HCT116 (cell line): Measurements from ENCODE around the gene PRSS21. TPM values are rescaled to one million over a fixed set of nuclear protein-coding genes. Genes with fewer than 3 reads are reported as not detected.

Source experiments
- ATAC-seq: fragments of 200-7000 bp; cut with Tn5 transposase; 2 replicates; pipeline ENCODE4 v1.9.1; 2020; ENCODE audit warnings: mild to moderate bottlenecking, moderate library complexity
- BruUV-seq: library from RNA; stranded (reverse); fragments of 400-500 nt; replicated peaks from 2 replicates; lab custom pipeline; 2021; lab: Mats Ljungman, UMichigan
- CTCF ChIA-PET: fragments of 300-600 bp; sonication (Branson Sonifier 250); formaldehyde crosslinking; loops from one replicate; lab custom pipeline; 2021; ENCODE audit warnings: antibody characterized with exemption; lab: Charles Lee
- POLR2A ChIA-PET: fragments of 300-600, 350-600 bp; sonication (Branson Sonifier 250); formaldehyde crosslinking; loops from one replicate; lab custom pipeline; 2021; ENCODE audit warnings: antibody characterized with exemption; lab: Charles Lee
- RAD21 ChIA-PET, 2 experiments: fragments of 300-600 bp; sonication (Branson Sonifier 250); formaldehyde crosslinking; loops; one replicate each; lab custom pipeline; 2023; ENCODE audit warnings: low total read pairs in 2 of 2; ENCODE audit not compliant: uncharacterized antibody in 2 of 2, unreplicated experiment in 2 of 2, low non-redundant PET in 1 of 2; lab: Charles Lee
- DNase-seq: peaks from one replicate; pipeline ENCODE4 v3.0.0-alpha.2; 2010; ENCODE audit warnings: low read depth, low spot score
- H2AFZ ChIP-seq: fragments of 200-600 bp; shearing (Covaris generic), sonication (generic); 2 replicates; pipeline ENCODE4 v1.6.1; 2017; ENCODE audit warnings: low read depth, mixed run types, mixed read lengths, antibody characterized with exemption, low read length; ENCODE audit not compliant: poor library complexity, severe bottlenecking
- H3K27ac ChIP-seq: 2 replicates; pipeline ENCODE4 v1.5.1; 2012; ENCODE audit warnings: low read depth, low read length
- H3K27me3 ChIP-seq: fragments of 200-600 bp; sonication (generic); 2 replicates; pipeline ENCODE4 v1.6.1; 2016; ENCODE audit warnings: mixed run types, low read length, mixed read lengths; ENCODE audit not compliant: insufficient read depth
- H3K36me3 ChIP-seq, 2 experiments: fragments of 200-500 bp in 1 of 2; fragments of 200-600 bp in 1 of 2; sonication (Bioruptor generic) in 1 of 2; sonication (generic) in 1 of 2; 2 replicates each; pipeline versions ENCODE4 v1.5.1 to v1.6.1; 2014 to 2016; ENCODE audit warnings: low read length in 2 of 2, inconsistent platforms in 1 of 2, mixed read lengths in 1 of 2, mixed run types in 1 of 2; ENCODE audit not compliant: insufficient read depth in 2 of 2, control insufficient read depth in 1 of 2
- H3K4me1 ChIP-seq, 2 experiments: fragments of 200-600 bp in 1 of 2; sonication (generic) in 1 of 2; 2 replicates each; pipeline versions ENCODE4 v1.5.1 to v1.6.1; 2012 to 2017; ENCODE audit warnings: low read length in 2 of 2, inconsistent platforms in 1 of 2, mild to moderate bottlenecking in 1 of 2, mixed read lengths in 1 of 2, mixed run types in 1 of 2, moderate library complexity in 1 of 2; ENCODE audit not compliant: insufficient read depth in 2 of 2, control insufficient read depth in 1 of 2
- H3K4me2 ChIP-seq: fragments of 200-600 bp; sonication (generic); 2 replicates; pipeline ENCODE4 v1.6.1; 2017; ENCODE audit warnings: mixed run types, low read length, mixed read lengths
- H3K4me3 ChIP-seq, 2 experiments: fragments of 200-600 bp in 1 of 2; sonication (generic) in 1 of 2; replicated peaks in 1 of 2; 2 replicates each; pipeline ENCODE4 v1.5.1; 2011 to 2016; ENCODE audit warnings: low read length in 2 of 2, control low read depth in 1 of 2, low read depth in 1 of 2, mild to moderate bottlenecking in 1 of 2, mixed read lengths in 1 of 2, mixed run types in 1 of 2
- H3K79me2 ChIP-seq: fragments of 200-600 bp; sonication (generic); 2 replicates; pipeline ENCODE4 v1.6.1; 2017; ENCODE audit warnings: mild to moderate bottlenecking, mixed run types, low read length, moderate library complexity, mixed read lengths; ENCODE audit not compliant: insufficient read depth
- H3K9ac ChIP-seq: fragments of 200-600 bp; sonication (generic); 2 replicates; pipeline ENCODE4 v1.6.1; 2016; ENCODE audit warnings: low read length, mixed read lengths
- H3K9me2 ChIP-seq: fragments of 200-600 bp; sonication (generic), shearing (Covaris generic); 2 replicates; pipeline ENCODE4 v1.6.1; 2017; ENCODE audit warnings: mixed run types, mild to moderate bottlenecking, moderate library complexity; ENCODE audit not compliant: insufficient read depth
- H3K9me3 ChIP-seq, 2 experiments: fragments of 200-500 bp in 1 of 2; fragments of 200-600 bp in 1 of 2; sonication (Bioruptor generic) in 1 of 2; sonication (generic) in 1 of 2; 2 replicates each; pipeline ENCODE4 v1.6.1; 2014 to 2017; ENCODE audit warnings: low read length in 2 of 2, mixed read lengths in 2 of 2, inconsistent platforms in 1 of 2, low read depth in 1 of 2, mild to moderate bottlenecking in 1 of 2, mixed run types in 1 of 2, moderate library complexity in 1 of 2; ENCODE audit not compliant: control insufficient read depth in 1 of 2, insufficient read depth in 1 of 2
- H4K20me1 ChIP-seq: fragments of 200-600 bp; sonication (generic), shearing (Covaris generic); 2 replicates; pipeline ENCODE4 v1.6.1; 2017; ENCODE audit warnings: mixed run types, mild to moderate bottlenecking, moderate library complexity; ENCODE audit not compliant: insufficient read depth
- CBX3 ChIP-seq: IDR thresholded peaks from 2 replicates; pipeline ENCODE4 v1.6.1; 2012; ENCODE audit warnings: low read depth
- EZH2 ChIP-seq: fragments of 200-600 bp; sonication (generic); IDR thresholded peaks from 2 replicates; pipeline ENCODE4 v1.6.1; 2017; ENCODE audit warnings: antibody characterized with exemption, mixed run types
- RAD21 ChIP-seq: IDR thresholded peaks from 2 replicates; pipeline ENCODE4 v1.6.1; 2012; ENCODE audit warnings: low read depth, mild to moderate bottlenecking
- REST ChIP-seq: IDR thresholded peaks from 2 replicates; pipeline ENCODE4 v1.6.1; 2012; ENCODE audit warnings: low read depth
- TCF7L2 ChIP-seq: IDR thresholded peaks from 2 replicates; pipeline ENCODE4 v1.7.0; 2011; ENCODE audit warnings: borderline replicate concordance, inconsistent platforms; ENCODE audit not compliant: insufficient read depth, insufficient read length; ENCODE audit errors: extremely low read depth
- YY1 ChIP-seq: IDR thresholded peaks from 2 replicates; pipeline ENCODE4 v1.6.1; 2011; ENCODE audit warnings: low read length, low read depth, moderate library complexity, mild to moderate bottlenecking; ENCODE audit not compliant: insufficient replicate concordance; ENCODE audit errors: extremely low read depth
- ZBTB33 ChIP-seq: IDR thresholded peaks from 2 replicates; pipeline ENCODE4 v1.6.1; 2011; ENCODE audit warnings: mild to moderate bottlenecking, low read length, moderate library complexity; ENCODE audit not compliant: insufficient replicate concordance; ENCODE audit errors: extremely low read depth
- ZFX ChIP-seq: fragments of 450-650 bp; IDR thresholded peaks from 2 replicates; pipeline ENCODE4 v1.6.1; 2017
- intact Hi-C: fragments of 100-400 bp; cut with micrococcal nuclease; formaldehyde crosslinking; loops from 2 replicates; pipeline ENCODE4 v1.10.0; 2022
- total RNA-seq: library from RNA; stranded (reverse); gene quantifications from one replicate; pipeline ENCODE4 v1.2.1, GENCODE V29; 2021; ENCODE audit not compliant: unreplicated experiment

The PRSS21 gene
- total RNA-seq, 1 experiment from 2014 or later: 0.39 TPM

GRCh38 chr16:2852731-2853507 lies 35.9 kb downstream of the PRSS21 start:
- Histone ChIP-seq H2AFZ (no peak overlapping the region), H3K9me3 (peaks cover 2 to 6% of the 10 kb centered on the region in 2 experiments; a peak in 2 of 4 replicates), H3K9me2 (no peaks in the 10 kb centered on the region), H3K4me2 (no peak overlapping the region), H3K4me3 (no peak overlapping the region), H4K20me1 (no peaks in the 10 kb centered on the region), H3K36me3 (peaks cover 0 to 7% of the 10 kb centered on the region in 2 experiments; a peak in 1 of 4 replicates), H3K79me2 (no peaks in the 10 kb centered on the region; the same call in 1 of the 2 replicates), H3K27ac (no peak overlapping the region), H3K9ac (no peak overlapping the region), H3K27me3 (no peaks in the 10 kb centered on the region), H3K4me1 (peaks cover 10 to 26% of the 10 kb centered on the region in 2 experiments; a peak in 3 of 4 replicates)
- intact Hi-C loops: no loop called here
- DNase-seq (no peak), ATAC-seq (no peak)
- ChIA-PET CTCF (no interaction called here), RAD21 (no interaction called here), POLR2A (no interaction called here)
- no TSS peak for BruUV-seq
- TF ChIP-seq EZH2: no peak
- TF ChIP-seq REST: no peak
- no peak for TF ChIP-seq ZBTB33
- no peak for TF ChIP-seq TCF7L2
- TF ChIP-seq CBX3: no peak
- no peak for TF ChIP-seq RAD21
- TF ChIP-seq YY1: no peak
- no peak for TF ChIP-seq ZFX
